ENCODE results near the gene COBLL1. TPM values are rescaled to one million over a fixed set of nuclear protein-coding genes. Genes with fewer than 3 reads are reported as not detected.

COBLL1 gene
- total and polyA plus RNA-seq, 2 of the 4 experiments (the other 2 are of a cell fraction): 0.79 to 1.1 TPM

DNA sequence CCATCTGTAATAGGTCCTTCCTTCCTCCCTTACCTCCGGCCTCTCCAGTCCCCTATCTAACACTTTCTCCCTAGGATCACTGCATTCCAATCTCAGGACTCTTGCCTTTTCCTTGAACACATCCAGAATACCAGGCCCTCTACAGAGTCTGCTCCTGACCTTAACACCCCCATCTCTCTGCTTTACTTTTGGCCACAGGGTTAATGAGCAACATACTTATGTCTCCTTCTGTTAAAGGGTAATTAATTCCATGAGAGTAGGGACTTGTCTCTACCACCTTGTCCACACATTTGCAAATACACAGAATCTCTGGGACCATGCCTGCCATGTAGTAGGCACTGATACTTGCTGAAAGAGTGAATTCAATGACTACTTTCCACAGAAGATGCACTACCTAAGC, 94.9 kb downstream of the COBLL1 start:
- intact Hi-C loops (cut with micrococcal nuclease) (no loop called here), in situ Hi-C loops (cut with MboI; ENCODE audit: low sequenced_read_pairs) (loop anchor here (25.0 kb wide), 3 partner anchors 166 to 441 kb away; no protein-coding TSS in a partner anchor), dilution Hi-C loops (cut with HindIII; ENCODE audit: low sequenced_read_pairs, unreplicated experiment) (no loop called here)
- Histone ChIP-seq H2BK5ac (ENCODE audit: low read depth, low read length, poor library complexity, severe bottlenecking) (no peak overlapping the region), H3K79me1 (ENCODE audit: low read depth in 1 of 2, low read length in 2 of 2) (no peaks in the 10 kb centered on the region), H4K5ac (ENCODE audit: low read depth, low read length) (no peak overlapping the region), H3K36me3 (ENCODE audit: control insufficient read depth, insufficient read depth, low read length) (no peaks in the 10 kb centered on the region), H2AK5ac (ENCODE audit: low read depth, low read length) (no peak overlapping the region), H4K91ac (ENCODE audit: insufficient read depth, low read depth, low read length) (no peak overlapping the region), H2BK15ac (ENCODE audit: low read depth, low read length) (no peak overlapping the region), H3K27ac (ENCODE audit: insufficient read depth, low read length) (no peak overlapping the region), H3K9me3 (ENCODE audit: control insufficient read depth, insufficient read depth, low read length) (no peaks in the 10 kb centered on the region), H3K4me3 (ENCODE audit: insufficient read depth, low read depth, low read length) (no peak overlapping the region), H3K9ac (ENCODE audit: low read depth, low read length) (no peak overlapping the region), H3K4me1 (ENCODE audit: control insufficient read depth, insufficient read depth, low read length) (no peaks in the 10 kb centered on the region; the same call in 1 of the 2 replicates), H3K4ac (ENCODE audit: low read depth, low read length) (no peak overlapping the region), H2AFZ (replicated peaks; ENCODE audit: low read length, poor library complexity) (no peak overlapping the region), H3K4me2 (ENCODE audit: low read depth, low read length) (no peak overlapping the region), H3K9me1 (ENCODE audit: insufficient read depth, low read length) (no peaks in the 10 kb centered on the region), H3K23ac (ENCODE audit: low read depth, low read length) (no peak overlapping the region), H3K14ac (replicated peaks; ENCODE audit: low read depth, low read length) (no peak overlapping the region), H4K8ac (ENCODE audit: low read depth in 2 of 2, low read length in 2 of 2) (no peak overlapping the region), H2AK9ac (replicated peaks; ENCODE audit: low read depth, low read length, poor library complexity) (no peak overlapping the region), H3K18ac (ENCODE audit: low read depth, low read length) (no peak overlapping the region), H4K20me1 (ENCODE audit: insufficient read depth, low read length) (no peaks in the 10 kb centered on the region), H3K27me3 (ENCODE audit: control insufficient read depth, insufficient read depth, low read length) (no peaks in the 10 kb centered on the region; the same call in 1 of the 2 replicates), H3K56ac (ENCODE audit: extremely low read depth, insufficient read depth, low read length) (no peak overlapping the region), H2BK20ac (ENCODE audit: low read depth, low read length) (no peak overlapping the region), H2BK120ac (ENCODE audit: low read depth, low read length) (no peak overlapping the region)
- DNase-seq: no peak
- no TSS peak for BruUV-seq (replicated peaks)
- WGBS, 2 experiments (ENCODE audit: extremely low coverage in 2 of 2, insufficient read length in 1 of 2): 80% methylated on average over 1 of the region's 1 CpG; no CpG with 5 or more reads in 1 of the 2 experiments
- TF ChIP-seq, protein P1, sequence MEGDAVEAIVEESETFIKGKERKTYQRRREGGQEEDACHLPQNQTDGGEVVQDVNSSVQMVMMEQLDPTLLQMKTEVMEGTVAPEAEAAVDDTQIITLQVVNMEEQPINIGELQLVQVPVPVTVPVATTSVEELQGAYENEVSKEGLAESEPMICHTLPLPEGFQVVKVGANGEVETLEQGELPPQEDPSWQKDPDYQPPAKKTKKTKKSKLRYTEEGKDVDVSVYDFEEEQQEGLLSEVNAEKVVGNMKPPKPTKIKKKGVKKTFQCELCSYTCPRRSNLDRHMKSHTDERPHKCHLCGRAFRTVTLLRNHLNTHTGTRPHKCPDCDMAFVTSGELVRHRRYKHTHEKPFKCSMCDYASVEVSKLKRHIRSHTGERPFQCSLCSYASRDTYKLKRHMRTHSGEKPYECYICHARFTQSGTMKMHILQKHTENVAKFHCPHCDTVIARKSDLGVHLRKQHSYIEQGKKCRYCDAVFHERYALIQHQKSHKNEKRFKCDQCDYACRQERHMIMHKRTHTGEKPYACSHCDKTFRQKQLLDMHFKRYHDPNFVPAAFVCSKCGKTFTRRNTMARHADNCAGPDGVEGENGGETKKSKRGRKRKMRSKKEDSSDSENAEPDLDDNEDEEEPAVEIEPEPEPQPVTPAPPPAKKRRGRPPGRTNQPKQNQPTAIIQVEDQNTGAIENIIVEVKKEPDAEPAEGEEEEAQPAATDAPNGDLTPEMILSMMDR (conservative IDR thresholded peaks at IDR 0.05; ENCODE audit: low read depth, low read length): no peak
- TF ChIP-seq RFX5 (IDR thresholded peaks at IDR 0.05; ENCODE audit: low read depth, low read length): no peak
- no peak for TF ChIP-seq NFE2L2 (IDR thresholded peaks at IDR 0.05; ENCODE audit: low read depth, low read length)
- no peak for TF ChIP-seq CEBPB (IDR thresholded peaks at IDR 0.05; ENCODE audit: low read depth, low read length)
- no peak for TF ChIP-seq RCOR1 (IDR thresholded peaks at IDR 0.05; ENCODE audit: insufficient replicate concordance, low read length)
- TF ChIP-seq SMC3 (IDR thresholded peaks at IDR 0.05; ENCODE audit: low read depth, low read length): no peak
- TF ChIP-seq, protein P2, sequence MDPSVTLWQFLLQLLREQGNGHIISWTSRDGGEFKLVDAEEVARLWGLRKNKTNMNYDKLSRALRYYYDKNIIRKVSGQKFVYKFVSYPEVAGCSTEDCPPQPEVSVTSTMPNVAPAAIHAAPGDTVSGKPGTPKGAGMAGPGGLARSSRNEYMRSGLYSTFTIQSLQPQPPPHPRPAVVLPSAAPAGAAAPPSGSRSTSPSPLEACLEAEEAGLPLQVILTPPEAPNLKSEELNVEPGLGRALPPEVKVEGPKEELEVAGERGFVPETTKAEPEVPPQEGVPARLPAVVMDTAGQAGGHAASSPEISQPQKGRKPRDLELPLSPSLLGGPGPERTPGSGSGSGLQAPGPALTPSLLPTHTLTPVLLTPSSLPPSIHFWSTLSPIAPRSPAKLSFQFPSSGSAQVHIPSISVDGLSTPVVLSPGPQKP (IDR thresholded peaks at IDR 0.05; ENCODE audit: borderline replicate concordance, low read depth, low read length): no peak
- no peak for TF ChIP-seq CHD1 (IDR thresholded peaks at IDR 0.05; ENCODE audit: low read depth, low read length)
- TF ChIP-seq FOS (IDR thresholded peaks at IDR 0.05; ENCODE audit: low read depth, low read length): no peak
- TF ChIP-seq BHLHE40 (IDR thresholded peaks at IDR 0.05; ENCODE audit: low read depth, low read length): no peak
- TF ChIP-seq MXI1 (IDR thresholded peaks at IDR 0.05; ENCODE audit: borderline replicate concordance, low read depth, low read length): no peak
- no peak for TF ChIP-seq POLR2A (IDR thresholded peaks at IDR 0.05; ENCODE audit: low read depth, low read length)
- TF ChIP-seq MAZ (IDR thresholded peaks at IDR 0.05; ENCODE audit: borderline replicate concordance, low read depth, low read length): no peak
- no peak for TF ChIP-seq RAD21 (IDR thresholded peaks at IDR 0.05; ENCODE audit: low read length)
- TF ChIP-seq, protein P3, sequence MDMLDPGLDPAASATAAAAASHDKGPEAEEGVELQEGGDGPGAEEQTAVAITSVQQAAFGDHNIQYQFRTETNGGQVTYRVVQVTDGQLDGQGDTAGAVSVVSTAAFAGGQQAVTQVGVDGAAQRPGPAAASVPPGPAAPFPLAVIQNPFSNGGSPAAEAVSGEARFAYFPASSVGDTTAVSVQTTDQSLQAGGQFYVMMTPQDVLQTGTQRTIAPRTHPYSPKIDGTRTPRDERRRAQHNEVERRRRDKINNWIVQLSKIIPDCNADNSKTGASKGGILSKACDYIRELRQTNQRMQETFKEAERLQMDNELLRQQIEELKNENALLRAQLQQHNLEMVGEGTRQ (IDR thresholded peaks at IDR 0.05; ENCODE audit: low read depth, low read length): no peak
- TF ChIP-seq MAFK (IDR thresholded peaks at IDR 0.05; ENCODE audit: low read depth, low read length): no peak
- POLR2A ChIA-PET (ENCODE audit: unreplicated experiment): no interaction called here
- no peak for ATAC-seq (ENCODE audit: low read depth)
- CTCF ChIA-PET: interaction anchor here (0.6 kb wide), 1 partner anchor 1184 kb away, joined by 4 read pairs; no protein-coding TSS in a partner anchor
